HG03135 (cell line): ENCODE measurements around the gene GTF2A1L.
"Not testable (repeated sequence)": the region's sequence is repeated elsewhere in the genome, so short reads cannot be mapped to it uniquely, and the experiment has no call there.

ENCODE experiments used
- ATAC-seq: cut with Tn5 transposase; IDR thresholded peaks from one replicate; pipeline ENCODE4 v1.9.1; 2021; ENCODE audit warnings: mild to moderate bottlenecking, moderate library complexity; ENCODE audit not compliant: unreplicated experiment

The GTF2A1L gene

GRCh38 chr2:48617618-48618017 lies at the start of gene GTF2A1L:
TSS of gene GTF2A1L (plus strand) at chr2:48617856. CDS start at chr2:48617875, 19 bp downstream.
- ATAC-seq = no peak

- no peak for ATAC-seq
Observed at GRCh38 chr2:48568547-48568946, 49.1 kb upstream of the GTF2A1L start.

GRCh38 chr2:48569433-48569832 lies 48.2 kb upstream of the GTF2A1L start:
- no peak for ATAC-seq

- no peak for ATAC-seq
Observed at GRCh38 chr2:48572816-48573215, 44.8 kb upstream of the GTF2A1L start.

GRCh38 chr2:48574353-48575287 lies 43.0 kb upstream of the GTF2A1L start:
- ATAC-seq = no peak

- ATAC-seq = no peak
Observed at GRCh38 chr2:48578313-48578712, 39.3 kb upstream of the GTF2A1L start.

- no peak for ATAC-seq
Observed at GRCh38 chr2:48583961-48584360, 33.7 kb upstream of the GTF2A1L start.

GRCh38 chr2:48584551-48584950 lies 33.1 kb upstream of the GTF2A1L start:
- no peak for ATAC-seq

- ATAC-seq = no peak
Observed at GRCh38 chr2:48586433-48586832, 31.2 kb upstream of the GTF2A1L start.

- no peak for ATAC-seq
Observed at GRCh38 chr2:48587560-48587959, 30.1 kb upstream of the GTF2A1L start.

GRCh38 chr2:48587961-48588360 lies 29.7 kb upstream of the GTF2A1L start:
- ATAC-seq = no peak

GRCh38 chr2:48588745-48589144 lies 28.9 kb upstream of the GTF2A1L start:
- no peak for ATAC-seq

GRCh38 chr2:48589170-48589767 lies 28.4 kb upstream of the GTF2A1L start:
- ATAC-seq = no peak

GRCh38 chr2:48590017-48590416 lies 27.6 kb upstream of the GTF2A1L start:
- ATAC-seq = no peak

GRCh38 chr2:48592067-48592466 lies 25.6 kb upstream of the GTF2A1L start:
- ATAC-seq = no peak

- not testable (repeated sequence) for ATAC-seq
Observed at GRCh38 chr2:48596751-48597150, 20.9 kb upstream of the GTF2A1L start.

- ATAC-seq = no peak
Observed at GRCh38 chr2:48597492-48597891, 20.2 kb upstream of the GTF2A1L start.

- no peak for ATAC-seq
Observed at GRCh38 chr2:48600204-48600813, 17.3 kb upstream of the GTF2A1L start.

GRCh38 chr2:48600917-48601316 lies 16.7 kb upstream of the GTF2A1L start:
- no peak for ATAC-seq

- ATAC-seq = no peak
Observed at GRCh38 chr2:48601349-48601748, 16.3 kb upstream of the GTF2A1L start.

GRCh38 chr2:48605482-48606175 lies 12.0 kb upstream of the GTF2A1L start:
- ATAC-seq = no peak
